Nephron progenitor cell (in vitro differentiated cells): ENCODE results near the gene RAP1GDS1.

Experiments
- DNase-seq: peaks from one replicate; pipeline ENCODE4 v3.0.0; 2021
- H3K27ac Mint-ChIP-seq: 2 replicates; pipeline ENCODE4 v1.8.0; 2021; ENCODE audit warnings: mild to moderate bottlenecking, moderate library complexity, mixed read lengths
- H3K27me3 Mint-ChIP-seq: 2 replicates; pipeline ENCODE4 v1.8.0; 2021; ENCODE audit warnings: mild to moderate bottlenecking, low read depth, mixed read lengths; ENCODE audit not compliant: poor library complexity
- H3K36me3 Mint-ChIP-seq: 2 replicates; pipeline ENCODE4 v1.8.0; 2021; ENCODE audit warnings: low read depth, mixed read lengths
- H3K4me1 Mint-ChIP-seq: 2 replicates; pipeline ENCODE4 v1.8.0; 2021; ENCODE audit warnings: mixed read lengths
- H3K4me3 Mint-ChIP-seq: 2 replicates; pipeline ENCODE4 v1.8.0; 2021; ENCODE audit warnings: mild to moderate bottlenecking, moderate library complexity, mixed read lengths
- H3K9me3 Mint-ChIP-seq: 2 replicates; pipeline ENCODE4 v1.8.0; 2021; ENCODE audit warnings: mild to moderate bottlenecking, moderate library complexity, mixed read lengths
- TF ChIP-seq, protein P1 (sequence below): fragments of 200-600 bp; sonication (generic); IDR thresholded peaks from 2 replicates; pipeline ENCODE4 v1.5.0; 2021; ENCODE audit warnings: antibody characterized with exemption

Gene RAP1GDS1

DNA sequence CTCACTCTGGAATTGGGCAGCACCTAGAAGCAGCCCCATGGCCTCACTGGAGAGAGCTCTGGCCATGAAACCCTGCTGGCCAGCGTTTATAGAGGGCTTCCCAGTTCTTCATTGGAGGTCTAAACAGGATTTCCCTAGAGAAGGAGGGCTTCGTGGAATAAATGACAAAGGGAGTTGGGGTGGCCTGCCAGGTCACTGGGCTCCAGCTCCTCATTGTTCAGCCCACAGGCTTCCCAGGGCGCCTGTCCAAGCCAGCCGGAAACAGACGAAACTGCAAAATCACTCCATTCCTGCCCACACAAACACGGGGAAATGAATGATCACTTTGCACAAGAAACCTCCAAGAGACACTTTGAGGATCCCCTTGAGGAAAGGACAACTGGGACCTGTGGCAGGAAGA lies 207.5 kb downstream of the RAP1GDS1 start:
- TF ChIP-seq, protein P1, sequence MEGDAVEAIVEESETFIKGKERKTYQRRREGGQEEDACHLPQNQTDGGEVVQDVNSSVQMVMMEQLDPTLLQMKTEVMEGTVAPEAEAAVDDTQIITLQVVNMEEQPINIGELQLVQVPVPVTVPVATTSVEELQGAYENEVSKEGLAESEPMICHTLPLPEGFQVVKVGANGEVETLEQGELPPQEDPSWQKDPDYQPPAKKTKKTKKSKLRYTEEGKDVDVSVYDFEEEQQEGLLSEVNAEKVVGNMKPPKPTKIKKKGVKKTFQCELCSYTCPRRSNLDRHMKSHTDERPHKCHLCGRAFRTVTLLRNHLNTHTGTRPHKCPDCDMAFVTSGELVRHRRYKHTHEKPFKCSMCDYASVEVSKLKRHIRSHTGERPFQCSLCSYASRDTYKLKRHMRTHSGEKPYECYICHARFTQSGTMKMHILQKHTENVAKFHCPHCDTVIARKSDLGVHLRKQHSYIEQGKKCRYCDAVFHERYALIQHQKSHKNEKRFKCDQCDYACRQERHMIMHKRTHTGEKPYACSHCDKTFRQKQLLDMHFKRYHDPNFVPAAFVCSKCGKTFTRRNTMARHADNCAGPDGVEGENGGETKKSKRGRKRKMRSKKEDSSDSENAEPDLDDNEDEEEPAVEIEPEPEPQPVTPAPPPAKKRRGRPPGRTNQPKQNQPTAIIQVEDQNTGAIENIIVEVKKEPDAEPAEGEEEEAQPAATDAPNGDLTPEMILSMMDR = no peak
- Mint-ChIP-seq H3K27ac (peak overlapping the region; percentile 84), H3K4me3 (peak overlapping the region; percentile 6), H3K4me1 (peaks cover 34% of the 10 kb centered on the region), H3K36me3 (peaks cover 40% of the 10 kb centered on the region), H3K9me3 (no peaks in the 10 kb centered on the region), H3K27me3 (peaks cover 3% of the 10 kb centered on the region)
- no peak for DNase-seq

- TF ChIP-seq, protein P1 = no peak
- Mint-ChIP-seq H3K27ac (peak overlapping the region; percentile 64), H3K4me3 (no peak overlapping the region), H3K36me3 (peaks cover 48% of the 10 kb centered on the region), H3K27me3 (peaks cover 3% of the 10 kb centered on the region), H3K4me1 (peaks cover 34% of the 10 kb centered on the region), H3K9me3 (no peaks in the 10 kb centered on the region)
- no peak for DNase-seq
Measured at GRCh38 chr4:98469771-98470170, 208.6 kb downstream of the RAP1GDS1 start.

- H3K4me3 Mint-ChIP-seq = no peak overlapping the region
- DNase-seq = no peak
- peaks cover 34% of the 10 kb centered on the region for H3K4me1 Mint-ChIP-seq
- peaks cover 3% of the 10 kb centered on the region for H3K27me3 Mint-ChIP-seq
- H3K9me3 Mint-ChIP-seq = no peaks in the 10 kb centered on the region
- no peak overlapping the region for H3K27ac Mint-ChIP-seq
- H3K36me3 Mint-ChIP-seq = peaks cover 54% of the 10 kb centered on the region
- TF ChIP-seq, protein P1 = no peak
Measured at GRCh38 chr4:98470366-98470765, 209.2 kb downstream of the RAP1GDS1 start.

GRCh38 chr4:98470831-98471230 lies 209.6 kb downstream of the RAP1GDS1 start:
- no peaks in the 10 kb centered on the region for H3K9me3 Mint-ChIP-seq
- no peak overlapping the region for H3K4me3 Mint-ChIP-seq
- H3K27ac Mint-ChIP-seq = no peak overlapping the region
- H3K4me1 Mint-ChIP-seq = peaks cover 34% of the 10 kb centered on the region
- no peak for DNase-seq
- H3K36me3 Mint-ChIP-seq = peaks cover 56% of the 10 kb centered on the region
- TF ChIP-seq, protein P1 = no peak
- H3K27me3 Mint-ChIP-seq = peaks cover 3% of the 10 kb centered on the region

GRCh38 chr4:98473046-98473445 lies 211.9 kb downstream of the RAP1GDS1 start:
- Mint-ChIP-seq H3K4me1 (peaks cover 22% of the 10 kb centered on the region), H3K36me3 (peaks cover 75% of the 10 kb centered on the region), H3K4me3 (no peak overlapping the region), H3K27me3 (peaks cover 3% of the 10 kb centered on the region), H3K9me3 (no peaks in the 10 kb centered on the region), H3K27ac (no peak overlapping the region)
- no peak for DNase-seq
- TF ChIP-seq, protein P1 = no peak

DNA sequence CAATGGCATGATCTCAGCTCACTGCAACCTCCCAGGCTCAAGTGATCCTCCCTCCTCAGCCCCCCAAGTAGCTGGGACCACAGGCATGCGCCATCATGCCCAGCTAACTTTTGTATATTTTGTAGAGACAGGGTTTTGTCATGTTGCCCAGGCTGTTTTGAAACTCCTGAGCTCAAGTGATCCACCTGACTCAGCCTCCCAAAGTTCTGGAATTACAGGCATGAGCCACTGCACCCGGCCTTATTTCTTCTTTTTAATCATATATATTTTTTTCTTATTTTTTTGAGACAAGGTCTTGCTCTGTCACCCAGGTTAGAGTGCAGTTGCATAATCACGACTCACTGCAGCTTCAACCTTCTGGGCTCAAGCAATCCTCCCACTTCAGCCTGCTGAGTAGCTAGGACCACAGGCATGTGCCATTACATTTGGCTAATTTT lies 213.2 kb downstream of the RAP1GDS1 start:
- DNase-seq = no peak
- H3K4me3 Mint-ChIP-seq = no peak overlapping the region
- no peaks in the 10 kb centered on the region for H3K9me3 Mint-ChIP-seq
- no peak overlapping the region for H3K27ac Mint-ChIP-seq
- peaks cover 88% of the 10 kb centered on the region for H3K36me3 Mint-ChIP-seq
- H3K27me3 Mint-ChIP-seq = peaks cover 3% of the 10 kb centered on the region
- peaks cover 11% of the 10 kb centered on the region for H3K4me1 Mint-ChIP-seq
- TF ChIP-seq, protein P1 = no peak
